Posterior vena cava (tissue), 2 donors: ENCODE results near the gene KRTCAP2. TPM values are rescaled to one million over a fixed set of nuclear protein-coding genes. Genes with fewer than 3 reads are reported as not detected.
A peak's percentile ranks its signal among the peaks of the same experiment; 100 is the strongest.
"Not testable (repeated sequence)": the region's sequence is repeated elsewhere in the genome, so short reads cannot be mapped to it uniquely, and the experiment has no call there.

Experiments
- DNase-seq: peaks from one replicate; pipeline ENCODE4 v3.0.0-alpha.2; 2020; ENCODE audit warnings: low spot score
- intact Hi-C, 2 donors: fragments of 100-400 bp; cut with DNase I; formaldehyde crosslinking; loops; one replicate each; pipeline versions ENCODE4 v1.14.1 to v1.14.2; 2022 to 2023
- total RNA-seq, 2 donors: library from RNA; stranded (reverse); fragmentation: NEBNext Ultra II Directional; extraction: Animal tissue kit (Norgen Biotek cat#: 25700); gene quantifications; one replicate each; pipeline ENCODE4 v1.2.1, GENCODE V29; 2021
- donor health status: DM: yes; HTN: yes; CAD: no.
- donor health status: DM: yes; HTN: yes; CAD: no.

KRTCAP2 gene
- total RNA-seq, 2 donors from 2014 or later = 145 to 146 TPM

GRCh38 chr1:155174324-155175280 lies 1.5 kb upstream of the KRTCAP2 start:
- DNase-seq = peak; percentile 81
- intact Hi-C loops = loop anchor here in 1 of 2 donors (10.0 kb wide), 1 partner anchor 50 kb away; no protein-coding TSS in a partner anchor

DNA sequence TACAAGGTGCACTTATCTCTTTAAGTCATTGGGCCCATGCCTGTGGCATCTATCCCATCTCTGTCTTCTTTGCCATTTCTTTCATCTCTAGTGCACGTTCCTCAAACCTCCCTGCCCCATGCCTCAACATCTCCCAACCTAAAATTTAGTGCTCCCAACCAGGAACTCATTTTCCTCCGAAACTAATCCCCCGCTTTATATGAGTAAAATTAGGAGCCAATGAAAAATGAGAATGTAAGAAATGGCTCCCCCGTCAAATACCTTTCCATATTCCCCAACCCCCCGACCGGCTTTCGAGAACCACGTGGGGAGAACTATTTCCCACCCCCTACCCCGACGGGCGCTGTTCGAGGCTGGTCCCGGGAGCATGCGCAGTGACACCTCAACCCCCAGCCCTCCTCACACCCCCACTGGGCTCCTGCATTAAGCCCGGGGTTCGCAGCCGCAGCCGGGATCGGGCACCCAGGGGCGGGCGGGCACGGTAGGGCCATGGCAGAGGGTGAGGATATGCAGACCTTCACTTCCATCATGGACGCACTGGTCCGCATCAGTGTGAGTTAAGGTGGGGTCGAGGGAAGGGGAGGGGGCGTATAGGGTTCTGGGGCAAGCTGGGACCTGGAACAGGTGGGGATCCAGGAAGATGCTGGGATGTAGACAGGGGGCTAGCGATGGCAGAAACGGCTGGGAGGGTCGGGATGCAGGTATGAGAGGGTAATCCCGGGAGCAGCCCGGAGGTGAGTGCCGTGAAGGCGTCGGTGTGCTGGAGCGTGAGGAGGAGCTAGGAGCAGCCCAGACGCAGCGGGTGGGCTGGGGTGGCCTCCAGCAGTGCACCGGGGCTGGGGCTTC lies 597 bp upstream of the KRTCAP2 start, which contains the start of gene TRIM46:
Gene TRIM46, plus strand, starts transcription at position 372 of the 846 bp plus-strand sequence. Its CDS starts 118 bp downstream, at position 490.
- peak; percentile 84 for DNase-seq
- intact Hi-C loops = loop anchor here in 1 of 2 donors (10.0 kb wide), 1 partner anchor 51 kb away; no protein-coding TSS in a partner anchor

- intact Hi-C loops = loop anchor here in 1 of 2 donors (10.0 kb wide), 1 partner anchor 53 kb away; no protein-coding TSS in a partner anchor
Observed at GRCh38 chr1:155171836-155172731, 1.0 kb downstream of the KRTCAP2 start.

DNA sequence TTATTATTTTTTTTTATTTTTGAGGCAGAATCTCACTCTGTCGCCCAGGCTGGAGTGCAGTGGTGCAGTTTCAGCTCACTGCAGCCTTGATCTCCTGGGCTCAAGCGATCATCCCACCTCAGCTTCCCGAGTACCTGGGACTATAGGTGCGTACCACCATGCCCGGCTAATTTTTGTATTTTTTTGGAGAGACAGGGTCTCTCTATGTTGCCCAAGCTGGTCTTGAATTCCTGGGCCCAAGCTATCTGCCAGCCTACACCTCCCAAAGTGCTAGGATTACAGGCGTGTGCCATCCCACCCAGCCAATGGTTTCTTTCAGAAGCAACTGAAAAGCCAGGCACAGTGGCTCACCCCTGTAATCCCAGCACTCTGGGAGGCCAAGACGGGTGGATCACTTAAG lies 2.3 kb downstream of the KRTCAP2 start:
- intact Hi-C loops = loop anchor here in 1 of 2 donors (10.0 kb wide), 1 partner anchor 54 kb away; no protein-coding TSS in a partner anchor
- DNase-seq = peak; percentile 36

More at GRCh38 chr1:155171836-155172731, 1.0 kb downstream of the KRTCAP2 start:
- DNase-seq = no peak

GRCh38 chr1:155170101-155170785 lies 2.9 kb downstream of the KRTCAP2 start:
- no peak for DNase-seq
- intact Hi-C loops = loop anchor here in 1 of 2 donors (10.0 kb wide), 1 partner anchor 55 kb away; no protein-coding TSS in a partner anchor

GRCh38 chr1:155169541-155169940 lies 3.6 kb downstream of the KRTCAP2 start:
- intact Hi-C loops = loop anchor here in 1 of 2 donors (5.0 kb wide), 1 partner anchor 77 kb away; no protein-coding TSS in a partner anchor
- no peak for DNase-seq

- intact Hi-C loops = loop anchor here in 1 of 2 donors (5.0 kb wide), 1 partner anchor 76 kb away; no protein-coding TSS in a partner anchor
- no peak for DNase-seq
Observed at GRCh38 chr1:155168456-155169210, 4.5 kb downstream of the KRTCAP2 start.

GRCh38 chr1:155168105-155168445 lies 5.0 kb downstream of the KRTCAP2 start:
- intact Hi-C loops = loop anchor here in 1 of 2 donors (5.0 kb wide), 1 partner anchor 76 kb away; no protein-coding TSS in a partner anchor
- DNase-seq = not testable (repeated sequence)

GRCh38 chr1:155167166-155168104 lies 5.7 kb downstream of the KRTCAP2 start:
- peak; percentile 96 for DNase-seq
- intact Hi-C loops = loop anchor here (2.0 to 5.0 kb wide), 2 partner anchors 75 kb away; no protein-coding TSS in a partner anchor

- intact Hi-C loops = loop anchor here (2.0 to 5.0 kb wide), 2 partner anchors 74 kb away; no protein-coding TSS in a partner anchor
- DNase-seq = no peak
Observed at GRCh38 chr1:155166471-155167165, 6.5 kb downstream of the KRTCAP2 start.

GRCh38 chr1:155166051-155166470 lies 7.0 kb downstream of the KRTCAP2 start:
- intact Hi-C loops = loop anchor here (2.0 to 5.0 kb wide), 2 partner anchors 73 to 74 kb away; no protein-coding TSS in a partner anchor
- no peak for DNase-seq

DNA sequence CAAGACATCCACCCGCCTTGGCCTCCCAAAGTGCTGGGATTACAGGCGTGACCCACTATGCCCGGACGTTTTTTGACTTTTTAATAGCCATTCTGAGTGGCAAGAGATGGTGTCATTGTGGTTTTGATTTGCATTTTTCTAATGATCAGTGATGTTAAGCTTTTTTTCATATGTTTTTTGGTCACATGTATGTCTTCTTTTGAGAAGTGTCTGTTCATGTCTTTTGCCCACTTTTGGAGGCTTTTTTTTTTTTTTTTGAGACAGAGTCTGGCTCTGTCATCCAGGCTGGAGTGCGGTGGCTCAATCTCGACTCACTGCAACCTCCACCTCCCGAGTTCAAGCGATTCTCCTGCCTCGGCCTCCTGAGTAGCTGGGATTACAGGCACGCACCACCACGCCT lies 8.5 kb downstream of the KRTCAP2 start:
- not testable (repeated sequence) for DNase-seq
- intact Hi-C loops = loop anchor here in 1 of 2 donors (5.0 kb wide), 1 partner anchor 72 kb away; no protein-coding TSS in a partner anchor

DNA sequence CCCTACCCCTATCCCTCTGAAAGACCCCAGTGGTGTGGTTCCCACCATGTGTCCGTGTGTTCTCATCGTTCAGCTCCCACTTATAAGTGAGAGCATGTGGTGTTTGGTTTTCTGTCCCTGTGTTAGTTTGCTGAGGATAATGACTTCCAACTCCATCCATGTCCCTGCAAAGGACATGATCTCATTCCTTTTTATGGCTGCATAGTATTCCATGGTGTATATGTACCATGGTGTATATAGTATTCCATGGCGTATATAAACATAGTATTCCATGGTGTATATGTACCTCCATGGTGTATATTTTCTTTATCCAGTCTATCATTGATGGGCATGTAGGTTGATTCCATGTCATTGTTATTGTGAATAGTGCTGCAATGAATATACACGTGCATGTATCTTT lies 9.3 kb downstream of the KRTCAP2 start:
- intact Hi-C loops, DNase-seq: not testable (repeated sequence)

DNA sequence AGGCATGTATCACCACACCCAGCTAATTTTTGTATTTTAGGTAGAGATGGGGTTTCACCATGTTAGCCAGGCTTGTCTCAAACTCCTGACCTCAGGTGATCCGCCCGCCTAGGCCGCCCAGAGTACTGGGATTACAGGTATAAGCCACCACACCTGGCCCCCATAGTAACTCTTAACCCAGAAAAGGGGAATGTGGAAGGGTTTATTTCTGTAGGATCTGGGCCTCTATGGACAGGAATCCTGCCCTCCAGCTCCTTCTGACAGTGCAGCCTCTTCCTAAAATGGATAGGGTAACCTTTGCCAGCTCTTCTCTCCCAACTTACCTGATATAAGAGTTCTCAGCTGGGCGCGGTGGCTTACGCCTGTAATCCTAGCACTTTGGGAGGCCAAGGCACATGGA lies 10.5 kb downstream of the KRTCAP2 start:
- intact Hi-C loops, DNase-seq: not testable (repeated sequence)

DNA sequence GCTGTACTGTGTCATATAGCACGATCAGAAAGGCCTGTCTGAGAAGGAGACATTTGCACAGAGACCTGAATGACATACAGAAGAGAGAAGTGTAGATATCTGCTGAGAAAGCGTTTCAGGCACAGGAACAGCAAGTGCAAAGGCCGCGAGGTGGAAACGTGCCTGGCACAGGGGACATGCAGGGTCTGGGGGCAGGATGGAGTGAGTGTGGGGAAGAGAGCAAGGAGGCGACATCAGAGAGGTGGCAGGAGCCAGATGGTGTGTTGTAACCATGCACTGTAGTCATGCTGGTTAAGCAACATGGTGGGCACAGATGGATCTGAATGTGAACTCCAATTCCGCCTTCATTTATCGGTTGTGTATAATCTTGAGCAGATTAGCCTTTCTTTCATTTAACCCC lies 13.0 kb downstream of the KRTCAP2 start:
- intact Hi-C loops = no loop called here
- DNase-seq = no peak
